Gastroesophageal sphincter (tissue), 4 donors: Measurements from ENCODE around the gene PRDM1. TPM values are rescaled to one million over a fixed set of nuclear protein-coding genes. Genes with fewer than 3 reads are reported as not detected.

Source experiments
- ATAC-seq: fragments of 150-250 bp; one replicate; pipeline ENCODE4 v1.9.1; 2016; ENCODE audit warnings: mild to moderate bottlenecking, moderate library complexity
- H3K27ac ChIP-seq, 4 donors: fragments of 200-600 bp; sonication (generic) in 3 of 4; 1 replicate in 3 of 4; 2 replicates in 1 of 4; pipeline ENCODE4 v1.5.1; 2016 to 2019
- H3K27me3 ChIP-seq: fragments of 200-600 bp; sonication (generic); one replicate; pipeline ENCODE4 v1.5.1; 2019
- H3K36me3 ChIP-seq, 2 donors: fragments of 200-600 bp; sonication (generic); one replicate each; pipeline ENCODE4 v1.5.1; 2019; ENCODE audit warnings: control low read depth in 1 of 2
- H3K4me1 ChIP-seq, 3 donors: fragments of 200-600 bp; sonication (generic); 1 replicate in 2 of 3; 2 replicates in 1 of 3; pipeline ENCODE4 v1.5.1; 2016 to 2019; ENCODE audit warnings: control low read depth in 2 of 3
- H3K4me3 ChIP-seq, 2 donors: fragments of 200-600 bp; sonication (generic); one replicate each; pipeline ENCODE4 v1.5.1; 2019; ENCODE audit warnings: mild to moderate bottlenecking in 1 of 2, moderate library complexity in 1 of 2
- H3K9me3 ChIP-seq, 3 donors: fragments of 200-600 bp; sonication (generic); one replicate each; pipeline ENCODE4 v1.5.1; 2017 to 2019; ENCODE audit warnings: control low read depth in 2 of 3
- EP300 ChIP-seq: sonication (generic); formaldehyde crosslinking; IDR thresholded peaks from one replicate; pipeline ENCODE4 v1.6.1; 2017; ENCODE audit warnings: antibody characterized with exemption, mild to moderate bottlenecking
- POLR2A ChIP-seq, 2 donors: fragments of 450-650 bp; IDR thresholded peaks; one replicate each; pipeline ENCODE4 v1.6.1; 2017; ENCODE audit warnings: antibody characterized with exemption in 2 of 2, mild to moderate bottlenecking in 2 of 2, moderate library complexity in 1 of 2
- POLR2AphosphoS5 ChIP-seq: sonication (generic); formaldehyde crosslinking; IDR thresholded peaks from one replicate; pipeline ENCODE4 v1.6.1; 2017; ENCODE audit warnings: antibody characterized with exemption
- WGBS, 2 donors: methylation state at CpG; one replicate each; pipeline ENCODE4 v1.1.5; 2018; ENCODE audit warnings: low coverage in 1 of 2; 5-methylcytosine and 5-hydroxymethylcytosine counted together
- total RNA-seq, 4 donors: library from RNA; depleted of rRNA; stranded (reverse); fragments of >200 nt; gene quantifications; one replicate each; pipeline ENCODE4 v1.1.0, GENCODE V29; 2016
- TF ChIP-seq, protein P1 (sequence below), 4 experiments: fragments of 200-600 bp in 2 of 4; fragments of 450-650 bp in 2 of 4; sonication (generic) in 1 of 4; IDR thresholded peaks; one replicate each; pipeline ENCODE4 v1.5.1; 2017 to 2019; ENCODE audit warnings: antibody characterized with exemption in 4 of 4, mild to moderate bottlenecking in 2 of 4, moderate library complexity in 2 of 4

Gene PRDM1
- total RNA-seq, 4 donors from 2014 or later = 1.8 to 4.0 (median 3.2) TPM

DNA sequence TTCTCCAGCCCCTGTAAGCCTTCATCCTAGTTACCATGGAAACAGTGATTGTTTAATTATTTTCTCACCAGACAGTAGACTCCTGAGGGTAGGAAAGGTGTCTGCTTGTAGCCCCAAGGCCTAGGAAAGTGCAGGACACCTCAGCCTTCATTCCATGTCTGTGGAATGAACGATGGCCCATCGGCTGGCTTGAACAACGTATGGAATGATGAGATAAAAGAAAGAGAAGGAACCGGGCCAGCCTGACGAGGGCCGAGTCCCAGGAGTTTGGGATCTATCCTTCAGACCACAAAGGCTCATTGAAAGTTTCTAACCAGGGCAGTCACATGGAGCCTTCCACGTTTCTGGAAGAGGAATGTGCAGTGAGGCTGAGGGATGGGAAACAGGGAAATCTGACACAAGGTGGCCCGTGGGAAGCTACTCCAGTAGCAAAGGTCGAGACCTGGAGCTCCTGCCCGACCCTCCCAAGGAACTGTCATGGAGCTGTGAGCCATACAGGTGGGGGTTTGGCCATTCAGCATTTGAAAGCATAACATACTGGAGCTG, 46.1 kb downstream of the PRDM1 start:
- 67 to 81% methylated on average over 1 to 10 of the region's 10 CpGs for WGBS, 2 donors
- Histone ChIP-seq H3K27ac (no peak overlapping the region), H3K36me3 (no peaks in the 10 kb centered on the region), H3K4me1 (no peaks in the 10 kb centered on the region), H3K4me3 (no peak overlapping the region), H3K9me3 (no peaks in the 10 kb centered on the region), H3K27me3 (no peaks in the 10 kb centered on the region)
- no peak for ATAC-seq
- no peak for TF ChIP-seq EP300
- TF ChIP-seq, protein P1, sequence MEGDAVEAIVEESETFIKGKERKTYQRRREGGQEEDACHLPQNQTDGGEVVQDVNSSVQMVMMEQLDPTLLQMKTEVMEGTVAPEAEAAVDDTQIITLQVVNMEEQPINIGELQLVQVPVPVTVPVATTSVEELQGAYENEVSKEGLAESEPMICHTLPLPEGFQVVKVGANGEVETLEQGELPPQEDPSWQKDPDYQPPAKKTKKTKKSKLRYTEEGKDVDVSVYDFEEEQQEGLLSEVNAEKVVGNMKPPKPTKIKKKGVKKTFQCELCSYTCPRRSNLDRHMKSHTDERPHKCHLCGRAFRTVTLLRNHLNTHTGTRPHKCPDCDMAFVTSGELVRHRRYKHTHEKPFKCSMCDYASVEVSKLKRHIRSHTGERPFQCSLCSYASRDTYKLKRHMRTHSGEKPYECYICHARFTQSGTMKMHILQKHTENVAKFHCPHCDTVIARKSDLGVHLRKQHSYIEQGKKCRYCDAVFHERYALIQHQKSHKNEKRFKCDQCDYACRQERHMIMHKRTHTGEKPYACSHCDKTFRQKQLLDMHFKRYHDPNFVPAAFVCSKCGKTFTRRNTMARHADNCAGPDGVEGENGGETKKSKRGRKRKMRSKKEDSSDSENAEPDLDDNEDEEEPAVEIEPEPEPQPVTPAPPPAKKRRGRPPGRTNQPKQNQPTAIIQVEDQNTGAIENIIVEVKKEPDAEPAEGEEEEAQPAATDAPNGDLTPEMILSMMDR (IDR thresholded peaks at IDR 0.05) = no peak
- no peak for TF ChIP-seq POLR2A (IDR thresholded peaks at IDR 0.05)
- no peak for TF ChIP-seq POLR2AphosphoS5

DNA sequence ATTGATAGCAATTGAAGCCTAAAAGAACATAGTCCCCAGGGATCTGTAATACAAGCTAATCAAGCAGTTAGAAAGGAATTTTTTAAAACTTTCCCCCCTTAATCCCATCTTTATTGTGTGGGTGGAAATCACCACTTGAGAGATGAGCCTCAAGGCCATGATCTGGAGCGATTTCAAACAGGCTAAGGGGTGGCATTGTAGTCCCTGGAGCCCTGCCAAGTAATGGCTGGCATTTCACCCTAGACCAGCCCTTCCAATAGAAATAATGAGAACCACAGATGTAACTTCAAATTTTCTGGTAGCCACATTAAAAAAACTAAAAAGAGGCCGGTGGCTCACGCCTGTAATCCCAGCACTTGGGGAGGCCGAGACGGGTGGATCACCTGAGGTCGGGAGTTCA, 46.9 kb downstream of the PRDM1 start:
- no peak for ATAC-seq
- 93% methylated on average over 6 of the region's 6 CpGs; no CpG with 5 or more reads in 1 of the 2 donors for WGBS, 2 donors
- H3K4me1 ChIP-seq = no peaks in the 10 kb centered on the region

DNA sequence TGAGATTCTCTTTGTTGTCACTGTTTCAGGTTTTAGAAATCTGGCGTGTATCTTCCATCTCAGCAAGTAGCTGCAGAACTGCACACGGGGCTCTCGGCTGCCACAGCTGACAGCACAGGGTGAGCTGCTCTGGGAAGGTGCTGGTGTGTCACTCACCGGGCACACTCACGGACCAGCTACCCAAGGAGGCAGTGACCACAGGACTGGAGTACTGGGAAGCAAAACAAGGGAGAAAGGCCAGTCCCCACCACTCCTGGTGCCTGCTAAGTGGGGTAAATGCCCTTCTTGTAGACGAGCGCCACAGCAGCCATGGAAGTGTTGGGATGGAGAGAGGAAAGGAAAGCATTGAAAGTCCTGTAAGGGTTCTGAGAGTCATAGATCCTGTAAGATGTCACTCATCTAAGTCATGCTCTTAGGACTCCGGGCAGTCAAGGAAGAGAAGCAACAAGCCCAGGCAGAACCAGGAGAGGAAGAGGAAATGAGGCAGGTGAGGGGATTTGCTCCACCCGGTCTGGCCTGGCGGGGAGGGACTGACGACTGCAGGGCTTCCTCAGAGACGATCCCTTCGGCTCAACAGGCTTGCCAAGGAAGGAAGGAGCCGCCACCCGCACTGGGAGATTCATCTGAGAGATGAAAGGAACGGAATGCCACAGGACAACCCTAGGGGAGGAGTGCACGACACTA, 48.1 kb downstream of the PRDM1 start:
- no peak for ATAC-seq
- WGBS, 2 donors = 76 to 100% methylated on average over 2 to 8 of the region's 17 CpGs
- H3K4me3 ChIP-seq = no peak overlapping the region

More for the DNA sequence above, 46.9 kb downstream of the PRDM1 start:
- Histone ChIP-seq H3K27me3 (no peaks in the 10 kb centered on the region), H3K4me3 (no peak overlapping the region), H3K9me3 (no peaks in the 10 kb centered on the region), H3K36me3 (no peaks in the 10 kb centered on the region), H3K27ac (no peak overlapping the region)
- TF ChIP-seq POLR2A (IDR thresholded peaks at IDR 0.05) (no peak), POLR2AphosphoS5 (no peak), EP300 (no peak)
- TF ChIP-seq, protein P1 (IDR thresholded peaks at IDR 0.05) = no peak

DNA sequence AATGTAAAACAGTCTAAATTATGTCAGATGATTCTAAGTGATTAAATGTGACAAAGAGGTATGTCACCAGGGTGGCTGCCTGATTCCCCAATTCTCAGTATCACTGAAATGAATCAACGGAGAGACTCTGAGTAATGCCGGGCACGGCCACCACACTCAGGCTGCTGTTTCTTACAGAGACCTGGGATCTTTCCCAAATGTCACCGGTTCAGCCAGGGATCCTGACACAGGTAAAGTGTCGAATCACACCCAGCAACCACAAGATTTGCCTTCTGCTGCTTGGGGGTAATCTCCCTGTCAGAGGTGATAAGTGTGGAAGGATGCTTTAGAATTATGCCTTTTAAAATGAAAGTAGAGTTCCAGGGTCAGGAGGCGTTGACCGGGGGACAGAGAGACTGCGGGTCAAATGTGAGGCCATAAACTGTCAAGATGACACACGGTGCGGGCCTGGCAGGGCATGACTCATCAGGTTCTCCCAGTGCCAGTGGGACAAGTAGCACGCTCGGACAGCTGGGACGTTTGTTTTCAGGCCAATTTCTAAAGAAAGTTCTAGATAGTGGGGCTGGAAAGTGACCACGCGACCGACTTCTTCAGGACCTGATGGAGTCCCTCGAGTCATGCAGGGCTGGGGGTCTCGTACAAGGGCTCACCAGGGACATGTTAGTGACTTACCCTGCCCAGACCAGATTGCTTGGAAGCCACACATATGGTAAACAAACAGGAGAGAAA, 48.9 kb downstream of the PRDM1 start:
- no peaks in the 10 kb centered on the region for H3K27me3 ChIP-seq
- H3K36me3 ChIP-seq = no peaks in the 10 kb centered on the region
- 71 to 85% methylated on average over 4 to 12 of the region's 18 CpGs for WGBS, 2 donors
- no peak overlapping the region for H3K4me3 ChIP-seq
- H3K4me1 ChIP-seq = no peaks in the 10 kb centered on the region
- H3K9me3 ChIP-seq = no peaks in the 10 kb centered on the region
- TF ChIP-seq EP300 (no peak), POLR2AphosphoS5 (no peak), POLR2A (IDR thresholded peaks at IDR 0.05) (no peak)
- TF ChIP-seq, protein P1 (IDR thresholded peaks at IDR 0.05) = no peak
- H3K27ac ChIP-seq = no peak overlapping the region
- no peak for ATAC-seq

More for the DNA sequence above, 48.1 kb downstream of the PRDM1 start:
- no peaks in the 10 kb centered on the region for H3K27me3 ChIP-seq
- no peaks in the 10 kb centered on the region for H3K4me1 ChIP-seq
- H3K9me3 ChIP-seq = no peaks in the 10 kb centered on the region
- no peak overlapping the region for H3K27ac ChIP-seq
- H3K36me3 ChIP-seq = no peaks in the 10 kb centered on the region
- TF ChIP-seq POLR2A (IDR thresholded peaks at IDR 0.05) (no peak), EP300 (no peak), POLR2AphosphoS5 (no peak)
- TF ChIP-seq, protein P1 (IDR thresholded peaks at IDR 0.05) = no peak
